Measurements from ENCODE around the gene CLCN3. TPM values are rescaled to one million over a fixed set of nuclear protein-coding genes. Genes with fewer than 3 reads are reported as not detected.
"Not testable (repeated sequence)": the region's sequence is repeated elsewhere in the genome, so short reads cannot be mapped to it uniquely, and the experiment has no call there.

The CLCN3 gene
- 10 to 100 TPM; 58.3 to 66.7 (median 64.3) TPM for polyA plus RNA-seq (ENCODE audit: insufficient read length in 3 of 3)
- long read RNA-seq, donor 1, full-length matches to known transcripts, result 4 of 4 reads
- long read RNA-seq, donor 1, partial matches to known transcripts, result 0 of 4 reads
- long read RNA-seq, donor 1, other reads (novel, unspliced or antisense), result 0 of 4 reads
- long read RNA-seq, donor 2, full-length matches to known transcripts, result 2 of 2 reads
- long read RNA-seq, donor 2, partial matches to known transcripts, result 0 of 2 reads
- long read RNA-seq, donor 2, other reads (novel, unspliced or antisense), result 0 of 2 reads
- long read RNA-seq, donor 3, full-length matches to known transcripts, result 4 of 154 reads
- long read RNA-seq, donor 3, partial matches to known transcripts, result 125 of 154 reads
- long read RNA-seq, donor 3, other reads (novel, unspliced or antisense), result 25 of 154 reads
- long read RNA-seq, donor 4, full-length matches to known transcripts, result 3 of 13 reads
- long read RNA-seq, donor 4, partial matches to known transcripts, result 10 of 13 reads
- long read RNA-seq, donor 4, other reads (novel, unspliced or antisense), result 0 of 13 reads
- long read RNA-seq, donor 5, result 0 reads
- long read RNA-seq, donor 6, full-length matches to known transcripts, result 4 of 23 reads
- long read RNA-seq, donor 6, partial matches to known transcripts, result 19 of 23 reads
- long read RNA-seq, donor 6, other reads (novel, unspliced or antisense), result 0 of 23 reads
- long read RNA-seq, donor 7, full-length matches to known transcripts, result 3 of 9 reads
- long read RNA-seq, donor 7, partial matches to known transcripts, result 6 of 9 reads
- long read RNA-seq, donor 7, other reads (novel, unspliced or antisense), result 0 of 9 reads
- long read RNA-seq, donor 8, result 0 reads
- long read RNA-seq, donor 9, full-length matches to known transcripts, result 3 of 11 reads
- long read RNA-seq, donor 9, partial matches to known transcripts, result 8 of 11 reads
- long read RNA-seq, donor 9, other reads (novel, unspliced or antisense), result 0 of 11 reads
- long read RNA-seq, donor 10, full-length matches to known transcripts, result 1 of 13 reads
- long read RNA-seq, donor 10, partial matches to known transcripts, result 12 of 13 reads
- long read RNA-seq, donor 10, other reads (novel, unspliced or antisense), result 0 of 13 reads
- long read RNA-seq, donor 11, full-length matches to known transcripts, result 1 of 12 reads
- long read RNA-seq, donor 11, partial matches to known transcripts, result 11 of 12 reads
- long read RNA-seq, donor 11, other reads (novel, unspliced or antisense), result 0 of 12 reads
- long read RNA-seq, donor 12, full-length matches to known transcripts, result 1 of 1 reads
- long read RNA-seq, donor 12, partial matches to known transcripts, result 0 of 1 reads
- long read RNA-seq, donor 12, other reads (novel, unspliced or antisense), result 0 of 1 reads
- long read RNA-seq, donor 13, result 0 reads
- long read RNA-seq, donor 14, full-length matches to known transcripts, result 4 of 10 reads
- long read RNA-seq, donor 14, partial matches to known transcripts, result 6 of 10 reads
- long read RNA-seq, donor 14, other reads (novel, unspliced or antisense), result 0 of 10 reads
- long read RNA-seq, donor 15, result 0 reads
- long read RNA-seq, donor 16, full-length matches to known transcripts, result 4 of 43 reads
- long read RNA-seq, donor 16, partial matches to known transcripts, result 39 of 43 reads
- long read RNA-seq, donor 16, other reads (novel, unspliced or antisense), result 0 of 43 reads

DNA sequence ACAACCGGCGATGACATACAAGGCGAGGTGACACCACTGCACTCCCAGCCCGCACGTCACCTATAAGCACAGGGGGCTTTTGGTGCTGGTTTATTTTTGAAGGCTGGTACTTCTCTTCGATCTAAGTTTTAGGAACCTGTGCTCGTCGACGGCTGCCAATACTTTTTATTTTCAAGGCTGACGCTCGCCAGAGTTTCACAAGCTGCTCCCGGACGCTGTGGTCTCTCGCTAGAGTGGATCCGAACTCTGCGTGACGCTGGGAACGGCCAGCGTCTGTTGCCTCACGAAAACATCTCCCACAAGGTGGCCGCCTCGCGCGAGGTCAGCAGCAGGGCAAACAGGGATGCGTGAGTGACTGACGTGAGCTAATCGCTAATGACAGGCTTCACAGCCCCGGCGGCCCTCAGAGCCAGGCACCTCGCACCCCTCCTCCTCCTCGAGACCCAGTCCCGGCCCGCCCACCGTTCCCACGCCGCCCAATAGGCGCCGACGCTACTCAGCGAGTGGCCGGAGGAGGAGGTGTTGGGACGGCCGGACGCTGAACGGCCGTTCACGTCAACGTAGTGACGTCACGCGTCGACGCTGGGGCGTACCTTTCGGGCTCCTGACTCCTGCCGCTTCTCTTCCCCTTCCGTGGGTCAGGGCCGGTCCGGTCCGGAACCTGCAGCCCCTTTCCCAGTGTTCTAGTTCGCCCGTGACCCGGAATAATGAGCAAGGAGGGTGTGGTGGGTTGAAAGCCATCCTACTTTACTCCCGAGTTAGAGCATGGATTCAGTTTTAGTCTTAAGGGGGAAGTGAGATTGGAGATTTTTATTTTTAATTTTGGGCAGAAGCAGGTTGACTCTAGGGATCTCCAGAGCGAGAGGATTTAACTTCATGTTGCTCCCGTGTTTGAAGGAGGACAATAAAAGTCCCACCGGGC, at the start of gene CLCN3:
Gene CLCN3, plus strand, starts transcription at position 621 of the 922 bp plus-strand sequence. CDS start 15,351 bp downstream, outside the sequence.
- peak; percentile 93 to 99 (median 96) for DNase-seq (ENCODE audit: extremely low read depth in 1 of 11, low read depth in 9 of 11, low spot score in 4 of 11)

DNA sequence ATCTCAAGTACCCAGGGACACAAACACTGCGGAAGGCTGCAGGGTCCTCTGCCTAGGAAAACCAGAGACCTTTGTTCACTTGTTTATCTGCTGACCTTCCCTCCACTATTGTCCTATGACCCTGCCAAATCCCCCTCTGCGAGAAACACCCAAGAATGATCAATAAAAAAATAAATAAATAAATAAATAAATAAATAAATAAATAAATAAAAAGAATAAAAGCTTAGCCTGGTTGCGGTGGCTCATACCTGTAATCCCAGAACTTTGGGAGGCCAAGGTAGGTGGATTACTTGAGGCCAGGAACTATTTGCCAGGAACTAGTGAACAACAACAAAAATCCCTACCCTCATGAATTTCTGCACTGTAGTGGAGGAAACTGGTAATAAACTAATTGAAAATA, 49.4 kb upstream of the CLCN3 start:
- not testable (repeated sequence) for DNase-seq (ENCODE audit: extremely low read depth in 1 of 11, low read depth in 9 of 11, low spot score in 4 of 11)

DNA sequence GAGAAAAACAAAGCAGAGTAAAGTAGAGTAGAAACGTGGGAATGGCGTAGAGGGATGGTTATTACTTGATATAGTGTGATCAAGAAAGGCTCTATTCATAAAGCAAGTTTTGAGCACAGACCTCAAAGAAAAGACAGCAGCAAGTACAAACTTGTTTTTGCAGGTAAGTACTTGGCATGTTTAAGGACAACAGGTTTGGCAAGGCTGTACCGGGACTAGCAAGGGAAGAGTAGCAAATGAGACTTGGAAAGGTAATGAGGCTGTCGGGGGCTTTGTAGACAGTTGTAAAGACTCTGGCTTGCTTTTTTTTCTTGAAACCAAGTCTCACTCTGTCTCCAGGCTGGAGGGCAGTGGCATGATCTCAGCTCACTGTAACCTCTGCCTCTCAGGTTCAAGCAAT, 48.9 kb upstream of the CLCN3 start:
- no peak for DNase-seq (ENCODE audit: extremely low read depth in 1 of 11, low read depth in 9 of 11, low spot score in 4 of 11)

DNA sequence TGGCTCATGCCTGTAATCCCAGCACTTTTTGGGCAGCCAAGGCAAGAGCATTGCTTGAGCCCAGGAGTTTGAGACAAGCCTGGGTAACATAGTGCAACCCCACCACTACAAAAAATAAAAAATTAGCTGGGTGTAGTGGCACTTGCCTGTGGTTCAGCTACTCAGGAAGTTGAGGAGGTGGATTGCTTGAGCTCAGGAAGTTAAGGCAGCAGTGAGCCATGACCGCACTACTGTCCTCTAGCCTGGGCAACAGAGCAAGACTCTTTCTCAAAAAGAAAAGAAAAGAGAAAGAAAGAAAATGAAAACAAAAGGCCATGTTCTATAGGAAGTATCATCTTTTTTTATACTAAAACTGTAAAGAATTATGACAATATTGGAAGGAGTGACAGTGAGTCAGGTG, 46.5 kb upstream of the CLCN3 start:
- no peak for DNase-seq (ENCODE audit: extremely low read depth in 1 of 11, low read depth in 9 of 11, low spot score in 4 of 11)

DNA sequence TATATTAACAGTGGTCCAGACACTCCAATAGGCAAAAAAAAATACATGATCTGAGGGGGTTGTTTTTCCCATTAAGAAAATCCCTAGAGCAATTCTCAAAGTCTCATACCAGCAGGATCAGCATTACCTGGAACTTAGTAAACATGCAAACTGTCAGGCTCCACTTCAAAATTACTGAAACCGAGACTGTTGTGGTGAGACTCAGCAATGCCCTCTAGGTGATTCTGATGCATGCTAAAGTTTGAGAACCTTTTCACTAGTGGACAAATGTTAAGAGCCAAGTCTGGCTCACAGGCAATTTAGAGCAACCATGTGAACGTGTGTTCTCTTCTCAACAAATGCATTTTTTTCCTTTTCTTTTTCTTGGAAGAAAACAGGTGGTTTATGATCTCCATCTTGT, 38.2 kb upstream of the CLCN3 start:
- DNase-seq (ENCODE audit: extremely low read depth in 1 of 11, low read depth in 9 of 11, low spot score in 4 of 11), result no peak

DNA sequence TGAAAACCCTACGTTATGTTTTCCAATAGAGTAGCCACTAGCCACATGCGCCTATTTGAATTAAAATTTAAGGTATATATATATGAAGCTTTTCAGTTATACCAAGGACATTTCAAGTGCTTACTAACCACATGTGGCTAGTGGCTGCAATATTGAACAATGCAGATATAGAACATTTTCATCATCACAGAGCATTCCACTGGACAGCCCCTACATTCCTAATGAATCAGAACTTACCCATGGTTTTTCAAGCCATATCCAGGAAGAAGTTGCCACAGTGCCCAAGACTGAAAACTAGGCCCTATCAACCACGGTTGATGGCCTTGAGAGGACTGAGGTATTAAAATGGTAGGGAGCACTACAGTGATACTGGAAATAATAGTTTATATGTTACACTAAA, 37.7 kb upstream of the CLCN3 start:
- DNase-seq (ENCODE audit: extremely low read depth in 1 of 11, low read depth in 9 of 11, low spot score in 4 of 11), result no peak

DNA sequence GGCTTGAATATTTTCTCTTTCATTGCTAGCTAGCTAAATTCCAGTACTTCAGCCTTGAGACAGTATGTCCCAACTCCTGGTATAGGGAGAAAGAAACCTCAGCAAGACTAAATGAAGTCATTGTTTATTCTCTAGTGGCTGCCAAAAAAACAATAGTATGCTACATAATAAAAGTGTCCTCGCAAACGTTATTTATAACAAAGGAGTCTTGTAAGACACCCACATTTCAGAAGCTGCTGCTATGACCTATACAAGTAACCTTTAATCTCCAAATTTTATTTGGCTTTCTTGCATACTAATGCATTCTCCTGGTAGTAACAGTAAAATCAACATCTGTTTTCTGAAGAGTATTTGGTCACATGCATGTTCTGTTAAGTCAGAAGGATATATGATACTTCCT, 36.8 kb upstream of the CLCN3 start:
- DNase-seq (ENCODE audit: extremely low read depth in 1 of 11, low read depth in 9 of 11, low spot score in 4 of 11), result peak in 8 of 11 donors; percentile 15 to 62 (median 32)

DNA sequence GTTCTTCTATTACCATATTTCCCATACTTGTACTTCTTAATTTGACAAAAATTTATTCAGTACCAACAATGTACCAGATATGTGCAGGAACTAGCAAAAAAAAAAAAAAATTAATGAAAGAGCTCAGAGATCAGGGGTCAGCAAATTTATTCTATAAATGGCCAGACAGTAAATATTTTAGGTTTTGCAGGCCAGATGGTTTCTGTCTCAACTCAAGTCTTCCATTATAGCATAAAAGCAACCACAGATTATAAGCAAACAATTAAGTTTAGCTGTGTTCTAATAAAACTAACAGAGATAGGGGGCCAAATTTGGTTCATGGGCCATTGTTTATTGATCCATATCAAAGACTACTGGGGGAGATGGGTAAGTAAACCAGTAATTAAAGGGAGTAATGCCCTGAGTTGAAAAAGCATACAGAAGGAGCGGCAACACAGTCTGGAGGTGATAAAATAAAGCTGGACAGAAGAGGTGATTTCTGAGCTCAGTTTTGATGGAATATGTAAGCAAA, 27.3 kb upstream of the CLCN3 start:
- DNase-seq (ENCODE audit: extremely low read depth in 1 of 11, low read depth in 9 of 11, low spot score in 4 of 11), result peak in 2 of 11 donors; percentile 22 to 25

DNA sequence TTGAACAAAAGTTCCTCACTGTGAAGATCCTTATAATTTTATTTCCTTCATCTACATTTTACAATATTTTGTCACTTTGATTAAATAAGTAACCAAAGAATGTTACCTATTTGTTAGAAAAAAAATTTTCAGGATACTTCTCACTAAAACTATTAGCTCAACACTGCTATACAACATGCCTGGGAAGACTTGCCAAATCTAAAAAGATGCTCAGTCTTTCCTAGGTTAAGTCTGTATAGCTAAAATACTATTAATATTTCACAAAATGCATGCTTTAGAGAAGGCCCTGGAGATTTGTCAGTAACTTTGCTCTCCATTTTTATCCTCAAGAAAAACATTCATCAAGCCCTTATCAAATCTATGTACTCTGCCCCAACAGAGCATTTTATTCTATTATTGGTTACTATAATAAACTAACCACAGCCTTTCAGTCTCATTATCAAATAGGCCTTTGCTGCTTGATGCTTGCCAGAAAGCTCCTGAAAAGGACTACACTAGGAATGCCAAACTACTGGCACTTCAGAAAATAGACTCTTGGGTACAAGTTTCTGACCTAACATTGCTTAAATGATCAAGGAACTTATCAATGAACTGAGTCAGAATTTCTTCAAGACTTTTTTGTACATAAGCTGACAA, 25.7 kb upstream of the CLCN3 start:
- no peak for DNase-seq (ENCODE audit: extremely low read depth in 1 of 11, low read depth in 9 of 11, low spot score in 4 of 11)

DNA sequence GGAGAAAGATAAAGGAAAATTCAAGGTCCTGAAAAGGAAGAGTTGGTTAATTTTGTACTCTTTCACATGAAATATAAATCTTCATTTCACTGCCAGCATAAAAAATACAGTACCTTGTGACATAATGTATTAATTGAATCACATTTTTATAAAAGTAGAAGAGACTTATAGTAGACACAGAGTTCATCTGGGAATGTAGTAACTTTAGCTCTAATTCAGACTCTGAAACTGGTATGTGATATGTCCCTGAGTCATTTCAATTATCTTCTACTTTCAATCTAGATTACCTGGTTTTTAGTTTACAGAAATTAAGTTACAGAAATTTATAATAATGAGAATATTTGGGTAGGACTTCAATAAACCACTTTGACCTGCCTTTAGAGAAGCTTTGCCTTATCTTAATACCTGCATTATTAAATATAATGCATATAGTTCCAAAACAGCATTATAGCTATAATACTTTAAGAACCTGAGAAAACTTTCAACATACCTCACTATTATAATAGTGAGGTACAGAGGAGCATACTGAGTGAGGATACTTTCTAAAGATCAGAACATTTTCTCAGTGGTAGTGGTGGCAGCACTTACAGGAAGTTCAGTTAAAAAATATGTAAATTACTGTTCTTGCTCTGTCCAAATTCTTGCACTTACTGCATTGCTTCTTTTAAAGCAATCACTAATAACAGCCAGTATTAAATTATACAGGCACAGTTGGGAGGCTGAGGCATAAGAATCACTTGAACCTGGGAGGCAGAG, 19.2 kb upstream of the CLCN3 start:
- DNase-seq (ENCODE audit: extremely low read depth in 1 of 11, low read depth in 9 of 11, low spot score in 4 of 11), result no peak

DNA sequence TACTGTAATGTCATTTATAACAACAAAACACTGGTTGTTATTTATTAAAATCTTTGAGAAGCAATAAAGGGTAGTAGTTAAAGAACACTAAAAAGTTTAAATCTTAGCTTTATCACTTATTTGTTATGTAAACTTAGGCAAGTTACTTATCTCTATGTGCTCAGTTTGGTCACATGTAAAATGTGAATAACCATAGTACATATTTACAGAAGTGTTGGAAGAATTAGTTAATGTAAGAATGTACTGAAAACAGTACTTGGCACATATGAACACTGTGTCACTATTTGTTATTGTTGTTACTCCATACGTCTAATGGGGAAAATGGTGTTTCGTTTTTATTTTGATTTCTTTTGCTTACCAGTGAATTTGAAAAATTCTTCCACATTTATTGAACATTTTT, 17.1 kb upstream of the CLCN3 start:
- no peak for DNase-seq (ENCODE audit: extremely low read depth in 1 of 11, low read depth in 9 of 11, low spot score in 4 of 11)

DNA sequence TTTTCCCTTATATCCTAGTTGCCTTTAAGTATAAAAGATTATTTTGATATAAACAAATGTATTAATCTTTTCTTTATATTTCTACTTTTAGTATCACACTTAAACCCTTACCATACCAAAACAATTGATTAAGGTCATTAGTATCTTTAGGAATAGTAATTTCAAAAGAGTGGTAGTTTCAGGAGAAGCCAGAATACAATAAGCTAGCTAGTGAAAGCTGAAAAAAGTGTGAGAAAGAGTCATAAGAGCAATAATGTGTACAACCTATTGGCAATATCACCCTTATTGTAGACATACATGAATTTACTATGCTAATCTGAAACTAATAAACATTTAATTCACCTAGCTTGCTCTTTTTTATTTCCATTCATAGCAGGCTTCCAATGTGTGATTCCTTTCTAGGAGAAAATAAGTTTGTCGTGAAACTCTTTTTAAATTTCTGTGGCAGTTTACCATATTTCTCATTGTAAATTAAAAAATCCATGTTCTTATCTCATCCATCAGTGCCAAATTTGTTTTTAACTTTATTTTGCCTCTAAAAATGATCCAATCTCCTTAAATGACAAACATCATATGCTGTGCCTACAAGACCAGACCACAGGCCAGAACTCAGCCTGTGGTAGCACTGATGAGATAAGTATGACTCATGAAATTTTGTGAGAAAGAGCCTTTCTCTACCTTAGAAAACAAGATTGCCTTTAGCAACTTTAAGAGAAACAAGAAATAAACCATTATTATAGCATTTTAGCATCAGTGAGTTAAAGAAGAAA, 16.1 kb upstream of the CLCN3 start:
- no peak for DNase-seq (ENCODE audit: extremely low read depth in 1 of 11, low read depth in 9 of 11, low spot score in 4 of 11)

DNA sequence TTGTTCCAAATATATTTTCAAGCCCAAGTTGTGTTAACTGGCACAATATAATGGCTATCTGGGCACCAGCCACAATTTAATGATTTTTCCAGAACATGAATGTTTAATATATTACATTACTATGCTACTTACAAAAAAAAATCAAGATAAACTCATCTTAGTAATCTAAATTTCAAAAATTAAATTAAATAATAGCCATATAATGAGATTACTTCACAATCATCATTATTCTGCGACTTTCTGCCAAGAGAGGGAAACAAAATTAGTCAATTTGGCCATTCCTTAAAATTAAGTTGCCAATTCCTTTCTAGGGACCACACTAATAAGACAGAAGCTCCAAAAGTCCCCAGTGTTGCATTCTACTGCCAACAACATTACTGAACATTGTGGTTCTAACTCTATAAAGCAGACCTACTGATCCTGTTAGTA, 15.5 kb upstream of the CLCN3 start:
- DNase-seq (ENCODE audit: extremely low read depth in 1 of 11, low read depth in 9 of 11, low spot score in 4 of 11), result no peak

DNA sequence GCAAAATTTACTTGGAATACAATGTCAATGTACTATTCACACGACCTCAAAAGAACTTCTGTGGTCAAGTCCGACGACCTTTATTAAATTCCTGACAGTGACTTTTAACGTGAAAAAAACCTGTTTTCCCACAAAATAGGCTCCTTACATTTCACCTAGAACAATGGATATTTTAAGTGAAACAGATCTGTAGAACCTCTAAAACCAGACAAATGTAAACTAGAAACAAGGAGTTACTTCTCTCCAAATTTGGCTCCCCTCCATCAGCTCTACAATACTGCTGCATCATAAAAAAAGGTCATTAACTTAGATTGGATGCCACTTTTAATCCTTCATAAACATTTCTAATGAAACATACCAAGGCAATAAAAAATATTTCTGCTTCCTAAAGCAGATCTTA, 9.2 kb upstream of the CLCN3 start:
- no peak for DNase-seq (ENCODE audit: extremely low read depth in 1 of 11, low read depth in 9 of 11, low spot score in 4 of 11)
